ENCODE data around the gene NFILZ. TPM values are rescaled to one million over a fixed set of nuclear protein-coding genes. Genes with fewer than 3 reads are reported as not detected.
A peak's percentile ranks its signal among the peaks of the same experiment; 100 is the strongest.

Gene NFILZ
- total and polyA plus RNA-seq, 7 donors, result not detected

DNA sequence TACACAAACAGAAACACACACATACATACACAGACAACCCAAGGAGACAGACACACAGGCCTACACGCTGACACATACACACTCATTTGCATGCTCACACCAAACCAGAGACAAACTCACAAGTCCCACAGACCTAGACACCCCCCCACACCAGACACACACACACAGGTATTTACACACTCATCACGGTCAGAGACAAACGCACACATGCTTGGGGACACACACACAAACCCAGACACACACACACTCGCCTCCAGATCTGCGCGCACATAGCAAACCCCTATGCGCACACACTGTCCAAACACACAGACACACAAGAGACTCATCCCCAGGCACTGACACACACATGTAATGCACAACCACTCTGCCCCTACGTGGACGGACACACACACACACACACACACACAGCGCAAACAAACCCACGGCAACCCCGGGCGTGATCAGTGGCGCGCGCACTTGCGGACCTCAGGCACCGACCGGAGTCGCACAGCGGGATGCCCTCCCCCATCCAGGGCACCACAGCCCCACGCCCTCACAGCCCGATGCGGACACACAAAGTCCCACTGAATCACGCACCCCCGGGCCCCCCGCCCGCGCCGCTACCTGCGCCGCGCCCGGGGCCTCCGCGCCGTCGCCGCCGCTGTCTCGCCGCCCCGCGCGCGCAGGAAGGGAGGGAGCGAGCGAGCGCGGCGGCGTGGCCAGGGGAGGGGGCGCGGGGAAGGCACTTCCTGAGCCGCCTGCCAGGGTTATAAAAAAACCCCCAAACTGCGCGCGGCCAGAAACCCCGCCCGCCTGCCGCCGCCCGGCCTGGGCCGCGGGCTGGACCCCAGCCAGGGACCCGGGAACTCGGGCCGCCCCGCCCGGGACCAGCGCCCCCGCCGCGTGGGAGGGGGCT is 20.1 kb upstream of the NFILZ start, which contains the start of gene ADAMTS10:
TSS of gene ADAMTS10 (minus strand) at position 675 of the 895 bp plus-strand sequence. CDS start 5,005 bp downstream, outside the sequence.
- no peaks in the 10 kb centered on the region for H3K36me3 ChIP-seq (ENCODE audit: insufficient read depth in 1 of 2, low read depth in 1 of 2)
- H3K27me3 ChIP-seq (ENCODE audit: insufficient read depth in 3 of 3, low read length in 2 of 3), result peaks cover 0 to 16% (median 11%) of the 10 kb centered on the region in 3 donors
- no peaks in the 10 kb centered on the region for H3K9me3 ChIP-seq
- WGBS, 3 donors, result 1% methylated on average over 58 to 74 of the region's 74 CpGs
- peak in 1 of 2 donors; percentile 47 for DNase-seq
- ATAC-seq, result peak in 1 of 4 donors; percentile 29
- peak within 1 kb of the TSS; percentile 61 for H3K27ac ChIP-seq
- intact Hi-C loops (cut with DNase I), result no loop called here
- H3K4me1 ChIP-seq, result no peaks in the 10 kb centered on the region
- H3K4me3 ChIP-seq, result peak within 1 kb of the TSS; percentile 66
- TF ChIP-seq, protein P1, sequence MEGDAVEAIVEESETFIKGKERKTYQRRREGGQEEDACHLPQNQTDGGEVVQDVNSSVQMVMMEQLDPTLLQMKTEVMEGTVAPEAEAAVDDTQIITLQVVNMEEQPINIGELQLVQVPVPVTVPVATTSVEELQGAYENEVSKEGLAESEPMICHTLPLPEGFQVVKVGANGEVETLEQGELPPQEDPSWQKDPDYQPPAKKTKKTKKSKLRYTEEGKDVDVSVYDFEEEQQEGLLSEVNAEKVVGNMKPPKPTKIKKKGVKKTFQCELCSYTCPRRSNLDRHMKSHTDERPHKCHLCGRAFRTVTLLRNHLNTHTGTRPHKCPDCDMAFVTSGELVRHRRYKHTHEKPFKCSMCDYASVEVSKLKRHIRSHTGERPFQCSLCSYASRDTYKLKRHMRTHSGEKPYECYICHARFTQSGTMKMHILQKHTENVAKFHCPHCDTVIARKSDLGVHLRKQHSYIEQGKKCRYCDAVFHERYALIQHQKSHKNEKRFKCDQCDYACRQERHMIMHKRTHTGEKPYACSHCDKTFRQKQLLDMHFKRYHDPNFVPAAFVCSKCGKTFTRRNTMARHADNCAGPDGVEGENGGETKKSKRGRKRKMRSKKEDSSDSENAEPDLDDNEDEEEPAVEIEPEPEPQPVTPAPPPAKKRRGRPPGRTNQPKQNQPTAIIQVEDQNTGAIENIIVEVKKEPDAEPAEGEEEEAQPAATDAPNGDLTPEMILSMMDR (IDR thresholded peaks at IDR 0.05), result no peak

GRCh38 chr19:8610936-8611300 is 19.5 kb upstream of the NFILZ start:
- Histone ChIP-seq H3K4me1 (no peaks in the 10 kb centered on the region), H3K36me3 (ENCODE audit: insufficient read depth in 1 of 2, low read depth in 1 of 2) (no peaks in the 10 kb centered on the region), H3K27ac (no peak overlapping the region), H3K4me3 (peak overlapping the region; percentile 66), H3K27me3 (ENCODE audit: insufficient read depth in 3 of 3, low read length in 2 of 3) (peaks cover 0 to 16% (median 11%) of the 10 kb centered on the region in 3 donors), H3K9me3 (no peaks in the 10 kb centered on the region)
- 2 to 7% (median 4%) methylated on average over 8 to 9 of the region's 9 CpGs for WGBS, 3 donors
- intact Hi-C loops (cut with DNase I), result no loop called here
- TF ChIP-seq, protein P1 (IDR thresholded peaks at IDR 0.05), result no peak
- DNase-seq, result no peak
- no peak for ATAC-seq

GRCh38 chr19:8611391-8611876 is 19.0 kb upstream of the NFILZ start:
- DNase-seq (peak; percentile 48 to 69), ATAC-seq (peak in 1 of 4 donors; percentile 6)
- 17 to 27% (median 19%) methylated on average over 17 to 18 of the region's 18 CpGs for WGBS, 3 donors
- no peaks in the 10 kb centered on the region for H3K9me3 ChIP-seq
- peaks cover 0 to 16% (median 11%) of the 10 kb centered on the region in 3 donors for H3K27me3 ChIP-seq (ENCODE audit: insufficient read depth in 3 of 3, low read length in 2 of 3)
- TF ChIP-seq, protein P1 (IDR thresholded peaks at IDR 0.05), result no peak
- no peak overlapping the region for H3K4me3 ChIP-seq
- intact Hi-C loops (cut with DNase I), result no loop called here
- no peaks in the 10 kb centered on the region for H3K4me1 ChIP-seq
- H3K27ac ChIP-seq, result no peak overlapping the region
- H3K36me3 ChIP-seq (ENCODE audit: insufficient read depth in 1 of 2, low read depth in 1 of 2), result no peaks in the 10 kb centered on the region

DNA sequence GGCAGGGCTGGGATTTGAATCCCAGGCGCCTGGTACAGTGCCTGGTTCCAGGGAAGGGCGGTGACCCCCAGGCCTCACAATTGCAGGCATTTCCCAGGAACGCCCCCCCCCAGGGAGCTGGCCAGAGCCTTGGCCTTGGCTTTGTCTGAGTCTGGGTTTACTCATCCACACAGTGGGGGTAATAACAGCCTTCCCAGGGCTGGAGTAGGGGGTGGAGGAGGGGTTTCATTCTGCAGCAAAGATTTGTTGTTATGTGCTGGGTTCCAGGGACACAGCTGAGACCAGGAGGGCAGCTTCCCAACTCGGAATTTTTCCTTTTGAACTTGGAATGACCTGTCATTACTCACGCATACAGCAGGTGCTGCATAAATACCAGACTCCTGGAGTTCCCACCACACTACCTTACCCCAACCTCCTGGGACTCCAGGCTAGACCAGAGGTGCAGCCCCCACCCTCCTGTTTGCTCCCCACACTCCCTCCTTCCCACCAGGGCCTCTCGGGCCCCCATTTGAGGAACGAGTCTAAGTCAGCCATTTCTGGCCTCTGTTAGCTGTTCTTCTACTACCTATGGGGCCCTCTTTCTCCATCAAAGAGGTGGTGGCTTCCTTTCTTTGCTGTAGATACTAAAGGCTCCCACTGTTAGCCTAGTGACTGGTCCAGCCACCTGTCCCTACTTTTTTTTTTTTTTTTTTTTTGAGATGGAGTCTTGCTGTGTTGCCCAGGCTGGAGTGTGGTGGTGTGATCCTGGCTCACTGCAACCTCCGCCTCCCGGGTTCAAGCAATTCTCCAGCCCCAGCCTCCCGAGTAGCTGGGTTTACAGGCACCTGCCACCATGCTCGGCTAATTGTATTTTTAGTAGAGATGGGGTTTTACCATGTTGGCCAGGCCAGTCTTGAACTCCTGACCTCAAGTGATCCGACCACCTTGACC is 18.3 kb upstream of the NFILZ start:
- Histone ChIP-seq H3K4me1 (no peaks in the 10 kb centered on the region), H3K27ac (no peak overlapping the region), H3K27me3 (ENCODE audit: insufficient read depth in 3 of 3, low read length in 2 of 3) (peaks cover 0 to 16% (median 11%) of the 10 kb centered on the region in 3 donors), H3K9me3 (no peaks in the 10 kb centered on the region), H3K36me3 (ENCODE audit: insufficient read depth in 1 of 2, low read depth in 1 of 2) (no peaks in the 10 kb centered on the region), H3K4me3 (no peak overlapping the region)
- TF ChIP-seq, protein P1 (IDR thresholded peaks at IDR 0.05), result no peak
- intact Hi-C loops (cut with DNase I), result no loop called here
- DNase-seq, result peak; percentile 85 to 86
- ATAC-seq, result peak in 3 of 4 donors; percentile 58 to 65 (median 61)
- 20 to 28% (median 22%) methylated on average over 12 of the region's 12 CpGs for WGBS, 3 donors
